Gastrocnemius medialis (tissue), 4 donors: ENCODE data around the gene ARVCF.

Source experiments
- CTCF ChIP-seq, 5 experiments: fragments of 450-650 bp in 3 of 5; fragments of 200-600 bp in 2 of 5; sonication (generic) in 2 of 5; IDR thresholded peaks in 4 of 5; conservative IDR thresholded peaks in 1 of 5; 1 replicate in 4 of 5; 2 replicates in 1 of 5; pipeline ENCODE4 v1.5.1; 2016 to 2019; ENCODE audit warnings: antibody characterized with exemption in 5 of 5, mild to moderate bottlenecking in 3 of 5, moderate library complexity in 3 of 5
- POLR2A ChIP-seq, 2 donors: fragments of 450-650 bp; IDR thresholded peaks; one replicate each; pipeline ENCODE4 v1.6.1; 2017; ENCODE audit warnings: antibody characterized with exemption in 2 of 2, mild to moderate bottlenecking in 2 of 2, moderate library complexity in 2 of 2

- no peak for TF ChIP-seq CTCF (IDR thresholded peaks at IDR 0.05 in 4 of 5, conservative IDR thresholded peaks at IDR 0.05 in 1 of 5)
- no peak for TF ChIP-seq POLR2A (IDR thresholded peaks at IDR 0.05)
Measured at GRCh38 chr22:20009582-20010306, 6.9 kb downstream of the ARVCF start.
